ENCODE data around the gene SBF2.
A peak's percentile ranks its signal among the peaks of the same experiment; 100 is the strongest.

Gene SBF2

GRCh38 chr11:9777066-9777465, 517.0 kb downstream of the SBF2 start:
- peak overlapping the region; percentile 57 for H3K4me3 ChIP-seq (ENCODE audit: low read depth, low read length)
- TF ChIP-seq CTCF (IDR thresholded peaks at IDR 0.05; ENCODE audit: low read depth, low read length): no peak

GRCh38 chr11:9776203-9776602, 517.8 kb downstream of the SBF2 start:
- peak overlapping the region; percentile 57 for H3K4me3 ChIP-seq (ENCODE audit: low read depth, low read length)

DNA sequence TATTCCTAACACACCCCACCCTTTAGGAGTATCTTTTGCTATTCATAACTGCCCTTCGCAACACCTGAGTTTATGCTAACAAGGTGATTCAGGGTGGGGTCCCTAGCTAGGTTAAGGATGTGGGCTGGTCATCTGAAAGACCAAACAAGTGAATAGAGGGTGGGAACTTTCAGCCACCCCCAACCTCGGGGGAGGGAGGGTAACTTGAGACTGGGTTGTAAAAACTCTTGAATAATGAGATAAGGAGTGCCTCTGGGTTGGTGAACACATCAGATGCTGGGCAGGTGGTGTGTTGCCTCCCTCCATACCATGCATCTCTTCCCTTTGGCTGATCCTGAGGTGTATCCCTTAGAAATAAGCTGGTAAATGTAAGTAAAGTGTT, 518.6 kb downstream of the SBF2 start:
- TF ChIP-seq CTCF (IDR thresholded peaks at IDR 0.05; ENCODE audit: low read depth, low read length): no peak
- H3K4me3 ChIP-seq (ENCODE audit: low read depth, low read length): peak overlapping the region; percentile 57

More at GRCh38 chr11:9776203-9776602, 517.8 kb downstream of the SBF2 start:
- no peak for TF ChIP-seq CTCF (IDR thresholded peaks at IDR 0.05; ENCODE audit: low read depth, low read length)

- peak overlapping the region; percentile 57 for H3K4me3 ChIP-seq (ENCODE audit: low read depth, low read length)
- no peak for TF ChIP-seq CTCF (IDR thresholded peaks at IDR 0.05; ENCODE audit: low read depth, low read length)
Observed at GRCh38 chr11:9774591-9775397, 519.2 kb downstream of the SBF2 start.

- no peak overlapping the region for H3K4me3 ChIP-seq (ENCODE audit: low read depth, low read length)
- TF ChIP-seq CTCF (IDR thresholded peaks at IDR 0.05; ENCODE audit: low read depth, low read length): no peak
Observed at GRCh38 chr11:9774109-9774508, 519.9 kb downstream of the SBF2 start.

DNA sequence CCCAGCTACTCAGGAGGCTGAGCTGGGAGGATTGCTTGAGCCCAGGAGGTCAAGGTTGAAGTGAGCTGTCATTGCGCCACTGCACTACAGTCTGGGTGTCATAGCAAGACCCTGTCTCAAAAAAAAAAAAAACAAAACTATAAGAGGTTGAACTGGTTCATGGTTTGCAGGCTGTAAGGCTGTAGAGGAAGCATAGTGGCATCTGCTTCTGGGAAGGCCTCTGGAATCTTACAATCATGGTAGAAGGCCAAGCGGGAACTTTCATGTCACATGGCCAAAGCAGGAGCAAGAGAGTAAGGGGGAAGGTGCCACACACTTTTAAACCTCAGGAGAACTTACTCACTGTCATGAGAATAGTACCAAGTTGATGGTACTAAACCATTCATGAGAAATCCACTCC, 520.5 kb downstream of the SBF2 start:
- H3K4me3 ChIP-seq (ENCODE audit: low read depth, low read length): no peak overlapping the region
- TF ChIP-seq CTCF (IDR thresholded peaks at IDR 0.05; ENCODE audit: low read depth, low read length): no peak

- H3K4me3 ChIP-seq (ENCODE audit: low read depth, low read length): no peak overlapping the region
- TF ChIP-seq CTCF (IDR thresholded peaks at IDR 0.05; ENCODE audit: low read depth, low read length): no peak
Observed at GRCh38 chr11:9772218-9772617, 521.8 kb downstream of the SBF2 start.

All from WI38 (cell line).